GM18868 (cell line): ENCODE measurements around the gene KIAA1958.

ENCODE experiments used
- ATAC-seq: cut with Tn5 transposase; IDR thresholded peaks from one replicate; pipeline ENCODE4 v1.9.1; 2021; ENCODE audit warnings: mild to moderate bottlenecking, moderate library complexity; ENCODE audit not compliant: unreplicated experiment

The KIAA1958 gene

GRCh38 chr9:112526973-112527372 is 40.3 kb downstream of the KIAA1958 start:
- no peak for ATAC-seq

GRCh38 chr9:112527959-112528358 is 41.3 kb downstream of the KIAA1958 start:
- no peak for ATAC-seq

- no peak for ATAC-seq
Observed at GRCh38 chr9:112529316-112529715, 42.7 kb downstream of the KIAA1958 start.

- no peak for ATAC-seq
Observed at GRCh38 chr9:112530751-112531205, 44.2 kb downstream of the KIAA1958 start.

- ATAC-seq: no peak
Observed at GRCh38 chr9:112531666-112532282, 45.1 kb downstream of the KIAA1958 start.

GRCh38 chr9:112532427-112532826 is 45.8 kb downstream of the KIAA1958 start:
- ATAC-seq: no peak

- ATAC-seq: no peak
Observed at GRCh38 chr9:112533660-112534059, 47.0 kb downstream of the KIAA1958 start.

GRCh38 chr9:112535301-112535700 is 48.7 kb downstream of the KIAA1958 start:
- ATAC-seq: no peak

GRCh38 chr9:112535811-112536210 is 49.2 kb downstream of the KIAA1958 start:
- ATAC-seq: no peak

- no peak for ATAC-seq
Observed at GRCh38 chr9:112537561-112537960, 50.9 kb downstream of the KIAA1958 start.

GRCh38 chr9:112540800-112541199 is 54.2 kb downstream of the KIAA1958 start:
- ATAC-seq: no peak

GRCh38 chr9:112541685-112542084 is 55.1 kb downstream of the KIAA1958 start:
- no peak for ATAC-seq

- ATAC-seq: no peak
Observed at GRCh38 chr9:112542593-112543292, 56.1 kb downstream of the KIAA1958 start.

GRCh38 chr9:112544477-112544876 is 57.9 kb downstream of the KIAA1958 start:
- no peak for ATAC-seq

GRCh38 chr9:112545237-112545636 is 58.6 kb downstream of the KIAA1958 start:
- ATAC-seq: no peak

- no peak for ATAC-seq
Observed at GRCh38 chr9:112546149-112547012, 59.8 kb downstream of the KIAA1958 start.

GRCh38 chr9:112548051-112548440 is 61.4 kb downstream of the KIAA1958 start:
- ATAC-seq: no peak

GRCh38 chr9:112548836-112549595 is 62.4 kb downstream of the KIAA1958 start:
- ATAC-seq: no peak

GRCh38 chr9:112550531-112550930 is 63.9 kb downstream of the KIAA1958 start:
- ATAC-seq: no peak

- no peak for ATAC-seq
Observed at GRCh38 chr9:112551641-112552040, 65.0 kb downstream of the KIAA1958 start.
